OCI-LY3 (cell line): ENCODE data around the gene LRRC10.

Source experiments
- EZH2phosphoT487 ChIP-seq: fragments of 200-600 bp; shearing (Covaris generic); IDR thresholded peaks from 2 replicates; pipeline ENCODE4 v1.6.1; 2018; ENCODE audit warnings: antibody characterized with exemption, mixed run types, low read depth
- TF ChIP-seq, protein P1 (sequence below): fragments of 200-600, 300-600 bp; sonication (generic); IDR thresholded peaks from 2 replicates; pipeline ENCODE4 v1.5.1; 2014; ENCODE audit warnings: antibody characterized with exemption, low read length, low read depth

- TF ChIP-seq, protein P1, sequence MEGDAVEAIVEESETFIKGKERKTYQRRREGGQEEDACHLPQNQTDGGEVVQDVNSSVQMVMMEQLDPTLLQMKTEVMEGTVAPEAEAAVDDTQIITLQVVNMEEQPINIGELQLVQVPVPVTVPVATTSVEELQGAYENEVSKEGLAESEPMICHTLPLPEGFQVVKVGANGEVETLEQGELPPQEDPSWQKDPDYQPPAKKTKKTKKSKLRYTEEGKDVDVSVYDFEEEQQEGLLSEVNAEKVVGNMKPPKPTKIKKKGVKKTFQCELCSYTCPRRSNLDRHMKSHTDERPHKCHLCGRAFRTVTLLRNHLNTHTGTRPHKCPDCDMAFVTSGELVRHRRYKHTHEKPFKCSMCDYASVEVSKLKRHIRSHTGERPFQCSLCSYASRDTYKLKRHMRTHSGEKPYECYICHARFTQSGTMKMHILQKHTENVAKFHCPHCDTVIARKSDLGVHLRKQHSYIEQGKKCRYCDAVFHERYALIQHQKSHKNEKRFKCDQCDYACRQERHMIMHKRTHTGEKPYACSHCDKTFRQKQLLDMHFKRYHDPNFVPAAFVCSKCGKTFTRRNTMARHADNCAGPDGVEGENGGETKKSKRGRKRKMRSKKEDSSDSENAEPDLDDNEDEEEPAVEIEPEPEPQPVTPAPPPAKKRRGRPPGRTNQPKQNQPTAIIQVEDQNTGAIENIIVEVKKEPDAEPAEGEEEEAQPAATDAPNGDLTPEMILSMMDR = peak; percentile 88
- TF ChIP-seq EZH2phosphoT487 = no peak
Observed at GRCh38 chr12:69570545-69571399, 39.9 kb downstream of the LRRC10 start.
